GM12801 (cell line): Measurements from ENCODE around the gene FMNL2.

Experiments
- CTCF ChIP-seq: IDR thresholded peaks from one replicate; pipeline ENCODE4 v1.5.1; 2011; ENCODE audit warnings: control low read depth; ENCODE audit not compliant: insufficient read length; ENCODE audit errors: extremely low read depth

FMNL2 gene

GRCh38 chr2:152518034-152518433, 183.1 kb downstream of the FMNL2 start:
- no peak for TF ChIP-seq CTCF

- no peak for TF ChIP-seq CTCF
These were observed 183.9 kb downstream of the FMNL2 start for GRCh38 chr2:152518641-152519580.

GRCh38 chr2:152519581-152519952, 184.6 kb downstream of the FMNL2 start:
- TF ChIP-seq CTCF, result no peak

GRCh38 chr2:152520759-152521158, 185.8 kb downstream of the FMNL2 start:
- no peak for TF ChIP-seq CTCF

- TF ChIP-seq CTCF, result no peak
These were observed 188.1 kb downstream of the FMNL2 start for GRCh38 chr2:152523091-152523490.

GRCh38 chr2:152525277-152525838, 190.4 kb downstream of the FMNL2 start:
- TF ChIP-seq CTCF, result no peak

- TF ChIP-seq CTCF, result no peak
These were observed 194.6 kb downstream of the FMNL2 start for GRCh38 chr2:152529420-152530115.
